Uterus (tissue), 2 donors: ENCODE measurements around the gene GNPTAB.

Experiments used
- CTCF ChIP-seq, 4 experiments: fragments of 200-600 bp in 2 of 4; fragments of 450-650 bp in 2 of 4; sonication (generic) in 2 of 4; IDR thresholded peaks; one replicate each; pipeline ENCODE4 v1.5.1; 2016 to 2019; ENCODE audit warnings: antibody characterized with exemption in 4 of 4, mild to moderate bottlenecking in 2 of 4, moderate library complexity in 1 of 4
- POLR2A ChIP-seq, 2 donors: fragments of 450-650 bp; IDR thresholded peaks; one replicate each; pipeline ENCODE4 v1.6.1; 2016; ENCODE audit warnings: antibody characterized with exemption in 2 of 2, mild to moderate bottlenecking in 1 of 2, moderate library complexity in 1 of 2

GRCh38 chr12:101729842-101730241 lies 100.9 kb downstream of the GNPTAB start:
- no peak for TF ChIP-seq CTCF (IDR thresholded peaks at IDR 0.05)
- TF ChIP-seq POLR2A (IDR thresholded peaks at IDR 0.05), result no peak
